ENCODE data around the gene COG7.
A peak's percentile ranks its signal among the peaks of the same experiment; 100 is the strongest.
"Not testable (repeated sequence)": the region's sequence is repeated elsewhere in the genome, so short reads cannot be mapped to it uniquely, and the experiment has no call there.

COG7 gene

GRCh38 chr16:23466162-23466885 is 13.3 kb upstream of the COG7 start:
- DNase-seq, result no peak

GRCh38 chr16:23465179-23465578 is 12.2 kb upstream of the COG7 start:
- no peak for DNase-seq

GRCh38 chr16:23464196-23464595 is 11.2 kb upstream of the COG7 start:
- no peak for DNase-seq

- DNase-seq, result not testable (repeated sequence)
These were observed 10.0 kb upstream of the COG7 start for GRCh38 chr16:23462994-23463393.

- no peak for DNase-seq
These were observed 506 bp upstream of the COG7 start for GRCh38 chr16:23453338-23454052.

GRCh38 chr16:23452221-23452571 is 793 bp downstream of the COG7 start:
- no peak for DNase-seq

GRCh38 chr16:23448392-23448791 is 4.6 kb downstream of the COG7 start:
- no peak for DNase-seq

- not testable (repeated sequence) for DNase-seq
These were observed 15.4 kb downstream of the COG7 start for GRCh38 chr16:23437542-23437941.

- no peak for DNase-seq
These were observed 16.0 kb downstream of the COG7 start for GRCh38 chr16:23436951-23437350.

- DNase-seq, result peak; percentile 32
These were observed 17.5 kb downstream of the COG7 start for GRCh38 chr16:23435500-23435899.

- no peak for DNase-seq
These were observed 18.6 kb downstream of the COG7 start for GRCh38 chr16:23434380-23434779.

GRCh38 chr16:23433261-23433920 is 19.6 kb downstream of the COG7 start:
- no peak for DNase-seq

- DNase-seq, result no peak
These were observed 20.5 kb downstream of the COG7 start for GRCh38 chr16:23432176-23433128.

- DNase-seq, result no peak
These were observed 24.6 kb downstream of the COG7 start for GRCh38 chr16:23428351-23428750.

- DNase-seq, result peak; percentile 63
These were observed 28.6 kb downstream of the COG7 start for GRCh38 chr16:23424292-23424958.

- DNase-seq, result no peak
These were observed 29.4 kb downstream of the COG7 start for GRCh38 chr16:23423496-23424049.

- no peak for DNase-seq
These were observed 33.0 kb downstream of the COG7 start for GRCh38 chr16:23420011-23420410.

GRCh38 chr16:23416816-23417215 is 36.2 kb downstream of the COG7 start:
- no peak for DNase-seq

- DNase-seq, result no peak
These were observed 38.3 kb downstream of the COG7 start for GRCh38 chr16:23414731-23415130.

GRCh38 chr16:23410176-23410575 is 42.8 kb downstream of the COG7 start:
- no peak for DNase-seq

- no peak for DNase-seq
These were observed 43.5 kb downstream of the COG7 start for GRCh38 chr16:23409522-23409921.

GRCh38 chr16:23408823-23409298 is 44.1 kb downstream of the COG7 start:
- DNase-seq, result no peak

Data from NCI-H510A (cell line).